Suprapubic skin (tissue), 3 donors: ENCODE measurements around the gene AMBRA1.

Source experiments
- EP300 ChIP-seq: sonication (generic); formaldehyde crosslinking; IDR thresholded peaks from one replicate; pipeline ENCODE4 v1.6.1; 2017; ENCODE audit warnings: antibody characterized with exemption
- POLR2A ChIP-seq, 2 donors: fragments of 450-650 bp; IDR thresholded peaks; one replicate each; pipeline ENCODE4 v1.6.1; 2017; ENCODE audit warnings: antibody characterized with exemption in 2 of 2, mild to moderate bottlenecking in 2 of 2, moderate library complexity in 2 of 2
- TF ChIP-seq, protein P1 (sequence below), 2 donors: fragments of 200-600 bp in 1 of 2; fragments of 450-650 bp in 1 of 2; sonication (generic) in 1 of 2; IDR thresholded peaks; one replicate each; pipeline ENCODE4 v1.5.1; 2016 to 2019; ENCODE audit warnings: antibody characterized with exemption in 2 of 2, mild to moderate bottlenecking in 1 of 2, moderate library complexity in 1 of 2

DNA sequence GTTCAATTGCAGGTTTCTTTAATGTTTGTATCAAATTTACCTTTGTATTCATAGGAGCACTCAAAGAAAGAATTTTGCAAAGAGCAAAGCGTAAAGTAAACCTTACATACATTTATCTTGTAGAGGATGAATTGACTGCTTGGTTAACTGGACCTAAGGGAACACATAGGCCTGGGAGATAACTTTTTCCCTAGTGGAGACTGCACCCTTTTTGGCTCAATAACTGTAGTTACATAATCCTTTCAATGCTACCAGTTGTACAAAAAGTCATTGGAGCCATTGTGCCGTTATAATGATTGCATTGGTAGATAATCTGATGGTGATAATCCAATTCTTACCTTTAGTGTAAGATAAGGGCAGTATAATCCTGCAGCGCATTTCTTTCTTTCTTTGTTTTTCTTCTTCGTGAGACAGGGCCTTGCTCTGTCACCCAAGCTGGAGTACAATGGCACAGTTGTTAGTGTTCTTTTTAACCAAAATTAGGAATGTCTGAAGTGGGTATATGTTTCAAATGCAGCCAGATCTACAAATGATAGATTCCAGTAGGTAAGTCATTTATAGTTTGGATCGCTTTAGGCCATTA lies 41.8 kb upstream of the AMBRA1 start:
- TF ChIP-seq, protein P1, sequence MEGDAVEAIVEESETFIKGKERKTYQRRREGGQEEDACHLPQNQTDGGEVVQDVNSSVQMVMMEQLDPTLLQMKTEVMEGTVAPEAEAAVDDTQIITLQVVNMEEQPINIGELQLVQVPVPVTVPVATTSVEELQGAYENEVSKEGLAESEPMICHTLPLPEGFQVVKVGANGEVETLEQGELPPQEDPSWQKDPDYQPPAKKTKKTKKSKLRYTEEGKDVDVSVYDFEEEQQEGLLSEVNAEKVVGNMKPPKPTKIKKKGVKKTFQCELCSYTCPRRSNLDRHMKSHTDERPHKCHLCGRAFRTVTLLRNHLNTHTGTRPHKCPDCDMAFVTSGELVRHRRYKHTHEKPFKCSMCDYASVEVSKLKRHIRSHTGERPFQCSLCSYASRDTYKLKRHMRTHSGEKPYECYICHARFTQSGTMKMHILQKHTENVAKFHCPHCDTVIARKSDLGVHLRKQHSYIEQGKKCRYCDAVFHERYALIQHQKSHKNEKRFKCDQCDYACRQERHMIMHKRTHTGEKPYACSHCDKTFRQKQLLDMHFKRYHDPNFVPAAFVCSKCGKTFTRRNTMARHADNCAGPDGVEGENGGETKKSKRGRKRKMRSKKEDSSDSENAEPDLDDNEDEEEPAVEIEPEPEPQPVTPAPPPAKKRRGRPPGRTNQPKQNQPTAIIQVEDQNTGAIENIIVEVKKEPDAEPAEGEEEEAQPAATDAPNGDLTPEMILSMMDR (IDR thresholded peaks at IDR 0.05): no peak
- no peak for TF ChIP-seq POLR2A (IDR thresholded peaks at IDR 0.05)
- TF ChIP-seq EP300: no peak
